DMS 273 (cell line): Measurements from ENCODE around the gene LPP.

Experiments
- DNase-seq: peaks from one replicate; lab custom pipeline; 2025; ENCODE audit not compliant: unreplicated experiment; lab: John Stamatoyannopoulos, UW

LPP gene

GRCh38 chr3:188268336-188268735, 114.4 kb downstream of the LPP start:
- no peak for DNase-seq

GRCh38 chr3:188269040-188269439, 115.1 kb downstream of the LPP start:
- no peak for DNase-seq

DNA sequence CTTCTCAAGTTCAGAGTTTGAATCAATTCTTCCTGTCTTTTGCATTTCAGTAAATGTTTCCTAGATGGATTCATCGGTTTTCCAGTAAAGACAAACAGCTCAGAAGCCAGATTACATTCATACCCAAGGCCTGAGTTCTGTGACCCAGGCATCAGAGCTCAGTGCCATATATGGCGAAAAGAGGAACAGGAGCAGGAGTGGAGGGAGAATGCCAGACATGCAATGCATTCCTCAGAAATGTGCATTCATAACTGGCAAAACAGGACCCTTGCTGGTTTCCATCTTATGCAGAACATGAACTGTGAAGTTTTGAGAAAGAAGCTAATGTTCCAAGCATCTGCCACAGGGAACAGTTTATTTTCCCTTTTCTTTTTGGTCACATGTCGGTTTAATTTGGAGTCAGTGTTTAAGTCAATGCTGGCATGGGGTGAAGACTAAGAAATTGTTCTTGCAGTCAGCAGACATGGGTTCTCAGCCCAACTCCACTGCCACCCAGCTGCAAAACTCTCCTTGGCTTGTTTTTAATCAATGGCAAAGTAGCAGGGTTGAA, 116.5 kb downstream of the LPP start:
- DNase-seq: no peak

GRCh38 chr3:188271226-188271914, 117.4 kb downstream of the LPP start:
- no peak for DNase-seq

DNA sequence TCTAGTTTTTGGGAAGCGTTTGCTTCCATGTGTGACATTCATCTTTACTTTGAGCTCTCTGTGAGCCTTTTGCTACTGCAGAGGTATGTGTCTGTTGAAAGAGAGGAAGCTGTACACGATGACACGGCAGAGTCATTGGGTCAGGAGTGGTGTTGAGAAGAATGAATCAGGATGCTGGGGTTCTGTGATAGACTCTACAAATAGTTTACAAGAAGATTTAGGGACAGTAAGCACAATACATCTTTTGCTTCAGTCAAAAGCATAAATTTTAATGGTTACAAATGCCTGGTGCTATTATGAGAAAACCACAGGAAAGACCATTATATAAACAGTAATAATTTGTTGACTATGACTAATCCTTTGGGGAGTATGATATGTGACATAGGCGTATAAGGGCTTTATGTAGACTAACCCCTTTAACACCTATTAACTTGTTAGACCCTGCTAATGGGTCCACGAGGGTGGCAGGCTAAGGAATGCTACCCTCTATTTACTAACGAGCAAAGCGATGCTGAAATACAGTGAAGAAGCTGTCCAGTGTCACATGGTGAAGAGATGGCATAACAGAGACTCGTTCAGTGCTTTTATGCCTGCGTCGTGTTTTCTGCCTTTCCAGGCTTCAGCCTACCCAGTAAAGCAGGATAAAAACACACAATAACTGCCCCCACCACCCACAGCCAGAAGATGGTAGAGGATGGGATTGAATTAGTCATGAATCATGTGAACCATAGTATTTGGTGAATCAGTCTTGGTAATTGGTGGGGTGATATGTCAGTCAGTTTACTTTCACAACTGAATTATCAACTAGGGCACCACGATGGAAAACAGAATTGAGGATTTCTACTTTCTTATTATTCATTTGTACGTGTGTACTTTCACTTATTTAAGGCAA, 118.8 kb downstream of the LPP start:
- DNase-seq: no peak

DNA sequence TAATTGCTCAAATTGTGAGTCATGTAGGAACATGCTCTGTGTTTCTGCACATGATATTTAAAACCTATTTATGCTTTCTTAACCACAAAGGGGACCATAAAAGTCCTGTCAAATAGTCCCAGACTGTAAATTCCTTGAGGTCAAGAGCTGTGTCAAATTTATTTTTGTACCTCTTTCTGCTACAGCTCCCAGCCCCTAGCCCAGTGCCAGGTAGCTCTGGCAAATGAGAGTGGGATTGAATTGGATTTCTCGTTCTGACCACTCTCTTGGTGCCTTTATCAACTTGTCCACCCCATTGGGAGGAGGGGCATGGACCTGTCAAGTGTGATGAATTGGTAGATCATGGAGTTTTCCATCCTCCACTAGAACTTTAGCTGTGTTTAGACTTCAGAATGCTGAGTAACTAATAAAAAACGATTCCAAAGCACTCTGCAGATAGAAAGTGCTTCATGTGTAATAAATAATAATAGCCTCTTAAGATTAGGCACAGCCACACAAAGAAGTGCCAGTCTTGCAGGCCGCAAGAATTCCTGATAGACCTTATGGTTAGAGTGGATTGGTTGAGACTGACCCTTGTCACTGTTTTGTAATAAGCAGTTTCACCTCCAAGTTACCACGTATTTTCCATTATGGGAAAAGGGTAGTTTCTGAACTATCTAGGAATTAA, 120.4 kb downstream of the LPP start:
- no peak for DNase-seq

GRCh38 chr3:188276375-188276774, 122.4 kb downstream of the LPP start:
- DNase-seq: no peak

- no peak for DNase-seq
Observed at GRCh38 chr3:188278717-188279324, 124.9 kb downstream of the LPP start.

GRCh38 chr3:188279502-188280335, 125.8 kb downstream of the LPP start:
- DNase-seq: no peak

DNA sequence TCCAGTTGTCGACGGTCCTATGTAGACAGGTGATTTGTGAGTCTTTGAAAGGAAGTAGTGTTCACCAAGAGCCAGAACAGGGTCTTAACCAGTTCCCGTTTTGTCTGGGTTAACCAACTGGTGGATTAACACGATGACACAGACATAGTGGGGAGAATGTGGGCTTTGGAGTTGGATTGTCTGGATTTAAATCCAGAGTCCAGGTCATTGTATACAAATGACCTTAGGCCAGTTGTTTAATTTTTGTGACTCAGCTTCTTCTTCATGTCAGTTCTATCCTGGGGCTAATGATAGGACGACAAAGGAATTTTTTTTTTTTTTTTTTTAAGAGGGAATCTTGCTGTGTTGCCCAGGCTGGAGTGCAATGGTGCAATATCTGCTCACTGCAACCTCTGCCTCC, 126.7 kb downstream of the LPP start:
- DNase-seq: no peak

DNA sequence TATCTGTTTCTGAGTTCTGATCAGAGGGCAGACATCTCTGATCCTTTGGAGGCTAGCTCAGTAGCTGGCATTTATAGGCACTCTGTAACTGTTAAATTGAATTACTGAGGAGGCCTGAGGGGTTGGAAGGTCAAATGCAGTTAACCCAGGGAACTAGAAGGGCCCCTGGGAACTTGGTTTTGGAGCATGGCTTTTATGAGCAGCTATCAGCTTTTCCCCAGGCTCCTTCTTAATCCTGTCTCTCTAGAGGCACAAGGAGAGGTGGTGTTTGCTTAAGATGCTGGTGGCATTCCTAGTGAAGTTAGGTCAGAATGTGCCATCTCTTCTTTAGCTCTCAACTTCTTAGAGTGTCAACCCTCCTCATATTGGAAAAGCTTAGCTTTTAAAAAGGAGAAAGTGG, 128.9 kb downstream of the LPP start:
- no peak for DNase-seq

GRCh38 chr3:188283347-188283746, 129.4 kb downstream of the LPP start:
- DNase-seq: no peak

DNA sequence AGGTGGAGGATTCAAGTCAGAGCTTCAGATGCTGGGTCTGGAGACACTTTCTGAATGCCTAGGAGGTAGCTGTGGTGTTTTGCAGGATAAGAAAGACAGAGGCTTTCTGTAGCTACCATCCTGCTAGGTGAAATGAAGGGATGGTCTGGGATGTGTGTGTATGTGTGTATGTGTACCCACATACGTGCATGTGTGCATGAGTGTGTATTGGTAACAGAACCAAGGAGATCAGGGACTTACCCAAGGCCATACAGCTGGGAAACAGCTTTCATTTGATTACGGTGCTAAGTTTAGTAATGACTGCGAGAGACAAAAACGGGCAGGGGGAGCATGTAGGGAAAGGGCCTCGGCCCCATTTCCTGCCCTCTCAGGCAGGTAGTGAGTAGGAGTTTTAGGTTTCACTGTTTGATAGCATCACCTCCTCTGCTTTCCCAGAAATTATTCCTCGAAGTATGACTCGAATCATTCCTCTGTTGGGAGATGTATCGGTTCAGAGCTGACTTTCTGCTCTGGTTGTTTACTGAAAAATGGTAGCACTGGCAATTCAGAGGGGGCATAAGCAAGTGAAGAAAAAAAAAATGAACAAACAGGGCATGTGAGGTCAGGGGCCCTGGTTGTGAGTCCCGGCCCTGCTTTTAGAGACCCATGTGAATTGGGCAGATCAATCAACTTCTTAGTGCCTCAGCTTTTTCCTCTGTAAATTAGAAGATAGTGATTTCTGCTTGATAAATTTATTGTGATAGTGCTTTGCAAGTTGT, 130.7 kb downstream of the LPP start:
- DNase-seq: no peak

DNA sequence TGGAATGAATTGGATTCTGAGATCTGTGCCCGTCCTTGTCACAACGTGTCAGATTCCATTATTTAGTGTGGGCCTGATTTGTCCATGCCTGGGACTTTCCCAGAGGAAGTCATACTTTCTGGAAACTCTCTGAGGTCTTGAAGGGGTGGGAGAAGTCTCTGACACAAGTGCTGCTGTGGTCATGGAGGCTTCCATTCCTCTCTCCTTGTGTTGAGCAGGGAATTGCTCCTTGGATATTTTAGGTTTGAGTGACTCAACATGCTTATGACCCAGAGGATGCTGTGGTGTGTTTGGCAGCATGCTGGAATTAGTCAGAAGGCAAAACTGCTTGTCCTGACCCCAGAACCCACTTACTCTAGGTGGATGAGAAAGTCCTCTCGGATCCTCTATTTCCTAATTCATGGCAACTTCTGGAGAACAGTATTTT, 132.1 kb downstream of the LPP start:
- no peak for DNase-seq

GRCh38 chr3:188287339-188287738, 133.4 kb downstream of the LPP start:
- DNase-seq: peak; percentile 29

- DNase-seq: peak; percentile 40
Observed at GRCh38 chr3:188287762-188288505, 134.0 kb downstream of the LPP start.

GRCh38 chr3:188292251-188292650, 138.3 kb downstream of the LPP start:
- DNase-seq: no peak

GRCh38 chr3:188292827-188293226, 138.9 kb downstream of the LPP start:
- DNase-seq: no peak

- DNase-seq: no peak
Observed at GRCh38 chr3:188294113-188294512, 140.2 kb downstream of the LPP start.
